Measurements from ENCODE around the gene ZC3H18. TPM values are rescaled to one million over a fixed set of nuclear protein-coding genes. Genes with fewer than 3 reads are reported as not detected.

The ZC3H18 gene
- total and polyA plus RNA-seq, 10 of the 15 experiments (the other 5 are each of a cell fraction or from before 2014, with no cell fraction given) = 1.0 to 58.3 (median 22.4) TPM

DNA sequence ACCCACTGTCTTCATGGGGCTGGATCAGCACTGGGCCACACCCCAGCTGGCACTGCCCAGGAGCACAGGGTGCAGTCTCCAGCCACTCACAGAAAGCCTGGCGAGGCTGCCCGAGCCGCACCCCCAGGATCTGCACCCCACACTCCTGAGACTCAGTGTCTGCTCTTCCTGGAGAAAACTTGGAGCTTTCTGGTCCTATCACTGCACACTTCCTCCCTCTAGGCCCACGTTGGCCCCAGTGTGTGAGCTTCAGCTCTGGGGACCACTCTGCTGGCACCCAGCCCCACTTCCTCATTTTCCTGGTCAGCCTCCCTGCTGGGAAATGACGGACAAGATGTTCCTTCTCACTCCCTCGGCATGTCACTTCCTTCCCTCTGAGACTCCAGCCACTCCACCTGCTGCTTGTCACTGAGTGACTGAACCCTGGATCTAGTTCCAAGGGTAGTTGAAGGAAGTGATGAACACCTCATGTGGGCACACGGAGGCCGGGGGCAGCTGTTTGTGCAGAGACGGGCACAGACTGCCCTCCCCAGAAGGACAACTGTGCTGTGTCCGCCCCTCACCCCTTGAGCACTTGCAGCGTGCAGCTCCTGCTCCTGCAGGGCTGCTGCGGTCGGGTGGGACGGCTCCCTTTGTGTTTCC is 29.0 kb downstream of the ZC3H18 start:
- Histone ChIP-seq H3K4me3 (no peak overlapping the region), H3K79me2 (ENCODE audit: control insufficient read depth, insufficient read depth, low read length) (peaks cover 2% of the 10 kb centered on the region; the same call in 1 of the 2 replicates), H3K4me1 (ENCODE audit: control insufficient read depth, insufficient read depth, low read length) (no peaks in the 10 kb centered on the region; the same call in 1 of the 2 replicates), H3K4me2 (ENCODE audit: control insufficient read depth, insufficient read depth) (no peak overlapping the region), H3K9me3 (replicated peaks; ENCODE audit: control insufficient read depth, insufficient read depth, low read length) (no peaks in the 10 kb centered on the region), H3K9ac (ENCODE audit: control insufficient read depth, insufficient read depth, low read length) (no peak overlapping the region), H3K27ac (ENCODE audit: control insufficient read depth, insufficient read depth) (no peak overlapping the region), H3K36me3 (ENCODE audit: control insufficient read depth in 2 of 2, insufficient read depth in 2 of 2, low read length in 1 of 2) (peaks cover 23 to 28% of the 10 kb centered on the region in 2 experiments), H3K27me3 (replicated peaks in 1 of 2; ENCODE audit: control insufficient read depth in 2 of 2, insufficient read depth in 2 of 2, low read length in 1 of 2) (no peaks in the 10 kb centered on the region), H4K20me1 (ENCODE audit: control insufficient read depth, insufficient read depth) (no peaks in the 10 kb centered on the region), H2AFZ (ENCODE audit: control insufficient read depth, low read depth, low read length) (no peak overlapping the region)
- 83% methylated on average over 11 of the region's 14 CpGs for WGBS (ENCODE audit: insufficient coverage, insufficient replicate concordance, low lambda C conversion rate, missing lambda C conversion rate)
- ATAC-seq = no peak
- ChIA-PET POLR2A (no interaction called here), CTCF (no interaction called here), SMC1A (ENCODE audit: uncharacterized antibody, unreplicated experiment) (no interaction called here), RAD21 (ENCODE audit: unreplicated experiment) (no interaction called here)
- intact Hi-C loops (cut with micrococcal nuclease; ENCODE audit: unreplicated experiment) = no loop called here
- DNase-seq (ENCODE audit: low read depth, low spot score) = no peak
- BruUV-seq (replicated peaks) = no TSS peak
- TF ChIP-seq ZBTB11 (CRISPR knock-in tag; IDR thresholded peaks at IDR 0.05) (no peak), SMAD1 (IDR thresholded peaks at IDR 0.05; ENCODE audit: low read depth, partially characterized antibody) (no peak), CREM (IDR thresholded peaks at IDR 0.05; ENCODE audit: low read depth) (no peak), KLF5 (IDR thresholded peaks at IDR 0.05; ENCODE audit: partially characterized antibody) (no peak), POLR2A (IDR thresholded peaks at IDR 0.05; ENCODE audit: low read depth, low read length) (0 out of 2 replicates have a peak, but pooled peaks have one; percentile 12), SPI1 (IDR thresholded peaks at IDR 0.05; ENCODE audit: borderline replicate concordance, insufficient read depth, low read depth, low read length) (peak; percentile 57; the same call in 1 of the 2 replicates), MEF2B (IDR thresholded peaks at IDR 0.05; ENCODE audit: partially characterized antibody, poor library complexity, severe bottlenecking) (no peak), E2F4 (IDR thresholded peaks at IDR 0.05; ENCODE audit: low read depth, low read length) (no peak)
- TF ChIP-seq, protein P1, sequence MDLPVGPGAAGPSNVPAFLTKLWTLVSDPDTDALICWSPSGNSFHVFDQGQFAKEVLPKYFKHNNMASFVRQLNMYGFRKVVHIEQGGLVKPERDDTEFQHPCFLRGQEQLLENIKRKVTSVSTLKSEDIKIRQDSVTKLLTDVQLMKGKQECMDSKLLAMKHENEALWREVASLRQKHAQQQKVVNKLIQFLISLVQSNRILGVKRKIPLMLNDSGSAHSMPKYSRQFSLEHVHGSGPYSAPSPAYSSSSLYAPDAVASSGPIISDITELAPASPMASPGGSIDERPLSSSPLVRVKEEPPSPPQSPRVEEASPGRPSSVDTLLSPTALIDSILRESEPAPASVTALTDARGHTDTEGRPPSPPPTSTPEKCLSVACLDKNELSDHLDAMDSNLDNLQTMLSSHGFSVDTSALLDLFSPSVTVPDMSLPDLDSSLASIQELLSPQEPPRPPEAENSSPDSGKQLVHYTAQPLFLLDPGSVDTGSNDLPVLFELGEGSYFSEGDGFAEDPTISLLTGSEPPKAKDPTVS (IDR thresholded peaks at IDR 0.05; ENCODE audit: low read depth, low read length) = no peak
- in situ Hi-C loops (cut with MboI) = no loop called here
- FAIRE-seq = no peak

All from GM12878 (cell line).